Measurements from ENCODE around the gene TP73.

TP73 gene

GRCh38 chr1:3673381-3674099 lies 21.2 kb downstream of the TP73 start:
- no peak for DNase-seq (ENCODE audit: low spot score)

- DNase-seq (ENCODE audit: low spot score): no peak
Observed at GRCh38 chr1:3674100-3675094, 22.1 kb downstream of the TP73 start.

- DNase-seq (ENCODE audit: low spot score): no peak
Observed at GRCh38 chr1:3675436-3675835, 23.1 kb downstream of the TP73 start.

GRCh38 chr1:3676581-3677470 lies 24.5 kb downstream of the TP73 start:
- no peak for DNase-seq (ENCODE audit: low spot score)

- no peak for DNase-seq (ENCODE audit: low spot score)
Observed at GRCh38 chr1:3677484-3677883, 25.2 kb downstream of the TP73 start.

- DNase-seq (ENCODE audit: low spot score): no peak
Observed at GRCh38 chr1:3678361-3679097, 26.2 kb downstream of the TP73 start.

GRCh38 chr1:3679098-3679555 lies 26.8 kb downstream of the TP73 start:
- DNase-seq (ENCODE audit: low spot score): no peak

GRCh38 chr1:3679799-3680453 lies 27.6 kb downstream of the TP73 start:
- DNase-seq (ENCODE audit: low spot score): no peak

GRCh38 chr1:3680488-3681230 lies 28.3 kb downstream of the TP73 start:
- no peak for DNase-seq (ENCODE audit: low spot score)

GRCh38 chr1:3681231-3681897 lies 29.0 kb downstream of the TP73 start:
- DNase-seq (ENCODE audit: low spot score): no peak

- DNase-seq (ENCODE audit: low spot score): no peak
Observed at GRCh38 chr1:3681898-3682806, 29.8 kb downstream of the TP73 start.

- DNase-seq (ENCODE audit: low spot score): no peak
Observed at GRCh38 chr1:3683197-3683596, 30.9 kb downstream of the TP73 start.

- DNase-seq (ENCODE audit: low spot score): no peak
Observed at GRCh38 chr1:3683992-3684391, 31.7 kb downstream of the TP73 start.

- no peak for DNase-seq (ENCODE audit: low spot score)
Observed at GRCh38 chr1:3685222-3685621, 32.9 kb downstream of the TP73 start.

GRCh38 chr1:3685906-3686305 lies 33.6 kb downstream of the TP73 start:
- no peak for DNase-seq (ENCODE audit: low spot score)

- no peak for DNase-seq (ENCODE audit: low spot score)
Observed at GRCh38 chr1:3687504-3687903, 35.2 kb downstream of the TP73 start.

- DNase-seq (ENCODE audit: low spot score): no peak
Observed at GRCh38 chr1:3688356-3689137, 36.2 kb downstream of the TP73 start.
